Measurements from ENCODE around the gene EID2. TPM values are rescaled to one million over a fixed set of nuclear protein-coding genes. Genes with fewer than 3 reads are reported as not detected.

The EID2 gene
- total and polyA plus RNA-seq, 2 of the 13 experiments (the other 11 are each of a cell fraction or from before 2014, with no cell fraction given), result 3.7 to 14.1 TPM

DNA sequence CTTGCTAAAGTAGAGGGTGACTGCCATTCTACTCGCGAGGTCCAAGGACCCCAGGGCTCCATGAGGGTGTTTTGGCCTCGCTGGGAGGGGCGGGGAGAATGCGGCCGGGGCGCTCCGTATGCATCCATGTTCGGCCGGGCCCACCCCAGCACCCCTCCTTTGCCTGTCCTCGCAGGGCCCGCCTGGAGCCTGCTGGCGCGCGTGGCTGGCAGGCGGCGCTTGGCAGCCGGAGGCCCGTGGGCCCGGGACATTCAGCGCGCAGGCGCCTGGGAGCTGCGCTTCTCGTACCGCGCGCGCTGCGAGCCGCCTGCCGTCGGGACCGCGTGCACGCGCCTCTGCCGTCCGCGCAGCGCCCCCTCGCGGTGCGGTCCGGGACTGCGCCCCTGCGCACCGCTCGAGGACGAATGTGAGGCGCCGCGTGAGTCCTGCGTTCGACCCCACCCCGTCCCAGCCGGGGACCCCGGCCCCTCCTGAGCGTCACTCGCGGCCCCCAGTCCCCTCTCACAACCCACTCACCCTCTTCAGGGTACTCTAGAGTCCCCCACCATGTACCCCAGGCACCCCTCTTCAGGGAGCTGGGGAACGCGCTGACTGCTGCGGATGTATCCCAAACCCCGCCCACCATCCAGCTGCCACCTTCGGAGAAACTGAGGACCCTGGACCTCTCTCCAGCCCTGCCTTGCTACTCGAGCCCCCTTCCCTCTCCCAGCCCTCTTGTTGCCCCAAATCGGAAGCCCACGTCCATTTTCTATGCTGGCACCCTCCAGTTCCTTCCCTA, 37.1 kb downstream of the EID2 start (continued):
- TF ChIP-seq, protein P1, sequence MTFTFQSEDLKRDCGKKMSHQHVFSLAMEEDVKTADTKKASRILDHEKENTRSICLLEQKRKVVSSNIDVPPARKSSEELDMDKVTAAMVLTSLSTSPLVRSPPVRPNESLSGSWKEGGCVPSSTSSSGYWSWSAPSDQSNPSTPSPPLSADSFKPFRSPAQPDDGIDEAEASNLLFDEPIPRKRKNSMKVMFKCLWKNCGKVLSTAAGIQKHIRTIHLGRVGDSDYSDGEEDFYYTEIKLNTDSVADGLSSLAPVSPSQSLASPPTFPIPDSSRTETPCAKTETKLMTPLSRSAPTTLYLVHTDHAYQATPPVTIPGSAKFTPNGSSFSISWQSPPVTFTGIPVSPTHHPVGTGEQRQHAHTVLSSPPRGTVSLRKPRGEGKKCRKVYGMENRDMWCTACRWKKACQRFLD (CRISPR knock-in tag; IDR thresholded peaks at IDR 0.05; ENCODE audit: borderline replicate concordance), result peak; percentile 95; the same call in 1 of the 2 replicates
- TF ChIP-seq, protein P2, sequence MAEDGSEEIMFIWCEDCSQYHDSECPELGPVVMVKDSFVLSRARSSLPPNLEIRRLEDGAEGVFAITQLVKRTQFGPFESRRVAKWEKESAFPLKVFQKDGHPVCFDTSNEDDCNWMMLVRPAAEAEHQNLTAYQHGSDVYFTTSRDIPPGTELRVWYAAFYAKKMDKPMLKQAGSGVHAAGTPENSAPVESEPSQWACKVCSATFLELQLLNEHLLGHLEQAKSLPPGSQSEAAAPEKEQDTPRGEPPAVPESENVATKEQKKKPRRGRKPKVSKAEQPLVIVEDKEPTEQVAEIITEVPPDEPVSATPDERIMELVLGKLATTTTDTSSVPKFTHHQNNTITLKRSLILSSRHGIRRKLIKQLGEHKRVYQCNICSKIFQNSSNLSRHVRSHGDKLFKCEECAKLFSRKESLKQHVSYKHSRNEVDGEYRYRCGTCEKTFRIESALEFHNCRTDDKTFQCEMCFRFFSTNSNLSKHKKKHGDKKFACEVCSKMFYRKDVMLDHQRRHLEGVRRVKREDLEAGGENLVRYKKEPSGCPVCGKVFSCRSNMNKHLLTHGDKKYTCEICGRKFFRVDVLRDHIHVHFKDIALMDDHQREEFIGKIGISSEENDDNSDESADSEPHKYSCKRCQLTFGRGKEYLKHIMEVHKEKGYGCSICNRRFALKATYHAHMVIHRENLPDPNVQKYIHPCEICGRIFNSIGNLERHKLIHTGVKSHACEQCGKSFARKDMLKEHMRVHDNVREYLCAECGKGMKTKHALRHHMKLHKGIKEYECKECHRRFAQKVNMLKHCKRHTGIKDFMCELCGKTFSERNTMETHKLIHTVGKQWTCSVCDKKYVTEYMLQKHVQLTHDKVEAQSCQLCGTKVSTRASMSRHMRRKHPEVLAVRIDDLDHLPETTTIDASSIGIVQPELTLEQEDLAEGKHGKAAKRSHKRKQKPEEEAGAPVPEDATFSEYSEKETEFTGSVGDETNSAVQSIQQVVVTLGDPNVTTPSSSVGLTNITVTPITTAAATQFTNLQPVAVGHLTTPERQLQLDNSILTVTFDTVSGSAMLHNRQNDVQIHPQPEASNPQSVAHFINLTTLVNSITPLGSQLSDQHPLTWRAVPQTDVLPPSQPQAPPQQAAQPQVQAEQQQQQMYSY (CRISPR knock-in tag; IDR thresholded peaks at IDR 0.05), result peak; percentile 77; the same call in 1 of the 2 replicates
- TF ChIP-seq BRD4 (CRISPR knock-in tag; IDR thresholded peaks at IDR 0.05), result peak; percentile 55; the same call in 1 of the 2 replicates
- no peak for TF ChIP-seq U2AF1 (optimal IDR thresholded peaks at IDR 0.05; ENCODE audit: low read depth, low read length)
- peak; percentile 90 for TF ChIP-seq ZNF484 (CRISPR knock-in tag; IDR thresholded peaks at IDR 0.05; ENCODE audit: borderline replicate concordance, low read depth)
- TF ChIP-seq SMAD9 (CRISPR knock-in tag; IDR thresholded peaks at IDR 0.05), result 0 out of 2 replicates have a peak, but pooled peaks have one; percentile 42
- TF ChIP-seq ZNF367 (CRISPR knock-in tag; IDR thresholded peaks at IDR 0.05; ENCODE audit: borderline replicate concordance), result peak; percentile 97; the same call in 1 of the 2 replicates
- no peak for TF ChIP-seq EP300 (IDR thresholded peaks at IDR 0.05; ENCODE audit: low read depth in 2 of 2, low read length in 2 of 2)
- TF ChIP-seq EP300 (CRISPR knock-in tag; IDR thresholded peaks at IDR 0.05; ENCODE audit: borderline replicate concordance), result peak; percentile 56; the same call in 1 of the 2 replicates
- TF ChIP-seq SOX13 (IDR thresholded peaks at IDR 0.05), result no peak
- no peak for TF ChIP-seq SOX13 (CRISPR knock-in tag; conservative IDR thresholded peaks at IDR 0.05 in 1 of 2, IDR thresholded peaks at IDR 0.05 in 1 of 2)
- TF ChIP-seq ZNF510 (CRISPR knock-in tag; IDR thresholded peaks at IDR 0.05; ENCODE audit: low read depth), result peak; percentile 83; the same call in 1 of the 2 replicates
- peak; percentile 53 for TF ChIP-seq NFYC (CRISPR knock-in tag; IDR thresholded peaks at IDR 0.05)
- TF ChIP-seq ZNF629 (CRISPR knock-in tag; conservative IDR thresholded peaks at IDR 0.05), result no peak; the same call in 1 of the 2 replicates
- TF ChIP-seq, protein P3, sequence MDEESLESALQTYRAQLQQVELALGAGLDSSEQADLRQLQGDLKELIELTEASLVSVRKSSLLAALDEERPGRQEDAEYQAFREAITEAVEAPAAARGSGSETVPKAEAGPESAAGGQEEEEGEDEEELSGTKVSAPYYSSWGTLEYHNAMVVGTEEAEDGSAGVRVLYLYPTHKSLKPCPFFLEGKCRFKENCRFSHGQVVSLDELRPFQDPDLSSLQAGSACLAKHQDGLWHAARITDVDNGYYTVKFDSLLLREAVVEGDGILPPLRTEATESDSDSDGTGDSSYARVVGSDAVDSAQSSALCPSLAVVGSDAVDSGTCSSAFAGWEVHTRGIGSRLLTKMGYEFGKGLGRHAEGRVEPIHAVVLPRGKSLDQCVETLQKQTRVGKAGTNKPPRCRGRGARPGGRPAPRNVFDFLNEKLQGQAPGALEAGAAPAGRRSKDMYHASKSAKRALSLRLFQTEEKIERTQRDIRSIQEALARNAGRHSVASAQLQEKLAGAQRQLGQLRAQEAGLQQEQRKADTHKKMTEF (CRISPR knock-in tag; IDR thresholded peaks at IDR 0.05), result peak; percentile 87
- TF ChIP-seq ZNF121 (CRISPR knock-in tag; IDR thresholded peaks at IDR 0.05), result no peak; the same call in 1 of the 2 replicates
- peak; percentile 98 for TF ChIP-seq DNMT1 (CRISPR knock-in tag; IDR thresholded peaks at IDR 0.05)
- TF ChIP-seq ARHGAP35 (CRISPR knock-in tag; IDR thresholded peaks at IDR 0.05; ENCODE audit: borderline replicate concordance), result peak; percentile 63
- TF ChIP-seq, protein P4, sequence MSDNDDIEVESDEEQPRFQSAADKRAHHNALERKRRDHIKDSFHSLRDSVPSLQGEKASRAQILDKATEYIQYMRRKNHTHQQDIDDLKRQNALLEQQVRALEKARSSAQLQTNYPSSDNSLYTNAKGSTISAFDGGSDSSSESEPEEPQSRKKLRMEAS (IDR thresholded peaks at IDR 0.05), result peak; percentile 99
- TF ChIP-seq ZNF567 (CRISPR knock-in tag; IDR thresholded peaks at IDR 0.05; ENCODE audit: borderline replicate concordance), result peak; percentile 89
- TF ChIP-seq SOX5 (CRISPR knock-in tag; IDR thresholded peaks at IDR 0.05; ENCODE audit: borderline replicate concordance), result peak; percentile 44
- no peak for TF ChIP-seq POLR2G (IDR thresholded peaks at IDR 0.05; ENCODE audit: low read depth, low read length)
- TF ChIP-seq SP140L (CRISPR knock-in tag; IDR thresholded peaks at IDR 0.05; ENCODE audit: borderline replicate concordance), result peak; percentile 74; the same call in 1 of the 2 replicates

All from HepG2 (cell line).